Endothelial cell of umbilical vein (primary cell): Measurements from ENCODE around the gene RAB4A.

ENCODE experiments used
- EZH2 ChIP-seq: IDR thresholded peaks from 2 replicates; pipeline ENCODE4 v1.6.1; 2012; ENCODE audit warnings: borderline replicate concordance, low read depth, mild to moderate bottlenecking, moderate library complexity, low read length, inconsistent platforms; ENCODE audit not compliant: severe bottlenecking
- FOS ChIP-seq: IDR thresholded peaks from 2 replicates; pipeline ENCODE4 v1.6.1; 2011; ENCODE audit warnings: mild to moderate bottlenecking, low read length, moderate library complexity, borderline replicate concordance; ENCODE audit not compliant: insufficient read depth
- JUN ChIP-seq: IDR thresholded peaks from 2 replicates; pipeline ENCODE4 v1.6.1; 2011; ENCODE audit warnings: borderline replicate concordance, low read depth; ENCODE audit not compliant: insufficient read length, insufficient read depth
- MYC ChIP-seq: IDR thresholded peaks from one replicate; pipeline ENCODE4 v1.6.1; 2011; ENCODE audit warnings: mild to moderate bottlenecking, low read depth, low read length
- POLR2A ChIP-seq: IDR thresholded peaks from 2 replicates; pipeline ENCODE4 v1.6.1; 2012; ENCODE audit warnings: low read depth, mild to moderate bottlenecking, control low read depth, low read length
- POLR2AphosphoS5 ChIP-seq: IDR thresholded peaks from 2 replicates; pipeline ENCODE4 v1.6.1; 2012; ENCODE audit warnings: low read depth, mild to moderate bottlenecking, control low read depth, low read length, moderate library complexity; ENCODE audit not compliant: insufficient read depth
- TF ChIP-seq, protein P1 (sequence below), 2 donors: IDR thresholded peaks; 1 replicate in 1 of 2; 2 replicates in 1 of 2; pipeline ENCODE4 v1.5.1; 2011; ENCODE audit warnings: low read length in 2 of 2, mild to moderate bottlenecking in 2 of 2, moderate library complexity in 2 of 2, control low read depth in 1 of 2, inconsistent platforms in 1 of 2, low read depth in 1 of 2; ENCODE audit not compliant: insufficient read depth in 1 of 2; ENCODE audit errors: extremely low read depth in 1 of 2
- TF ChIP-seq, protein P2 (sequence below): IDR thresholded peaks from 2 replicates; pipeline ENCODE4 v1.6.1; 2011; ENCODE audit not compliant: insufficient read depth, insufficient read length

DNA sequence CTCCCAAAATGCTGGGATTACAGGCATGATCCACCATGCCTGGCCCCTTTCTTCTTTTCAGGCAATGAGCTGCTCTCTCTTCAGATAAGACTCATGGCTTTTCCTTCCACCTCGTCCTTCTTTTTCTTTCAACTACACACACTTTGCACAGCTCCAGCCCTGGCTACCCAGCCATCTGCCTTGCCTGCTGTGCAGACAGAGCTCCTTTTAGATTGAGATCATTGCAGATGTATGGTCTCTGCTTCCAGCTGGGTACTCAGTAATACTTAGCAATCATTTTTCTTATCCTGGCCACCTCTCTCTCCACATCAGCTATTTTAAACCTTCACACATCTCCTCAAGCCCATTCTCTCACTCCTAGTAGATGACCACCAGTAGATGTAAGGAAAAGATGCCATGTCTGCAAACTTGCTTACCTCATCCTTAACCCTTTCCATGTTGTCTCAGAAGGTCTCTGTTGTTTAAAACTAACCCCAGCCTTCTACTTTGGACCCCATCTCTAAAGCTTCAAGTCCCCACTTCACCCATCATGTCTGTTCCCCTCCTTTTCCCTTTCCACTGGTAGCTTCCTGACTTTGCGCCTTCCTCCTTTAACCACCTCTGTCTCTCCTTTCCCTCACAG, 7.3 kb downstream of the RAB4A start:
- TF ChIP-seq, protein P1, sequence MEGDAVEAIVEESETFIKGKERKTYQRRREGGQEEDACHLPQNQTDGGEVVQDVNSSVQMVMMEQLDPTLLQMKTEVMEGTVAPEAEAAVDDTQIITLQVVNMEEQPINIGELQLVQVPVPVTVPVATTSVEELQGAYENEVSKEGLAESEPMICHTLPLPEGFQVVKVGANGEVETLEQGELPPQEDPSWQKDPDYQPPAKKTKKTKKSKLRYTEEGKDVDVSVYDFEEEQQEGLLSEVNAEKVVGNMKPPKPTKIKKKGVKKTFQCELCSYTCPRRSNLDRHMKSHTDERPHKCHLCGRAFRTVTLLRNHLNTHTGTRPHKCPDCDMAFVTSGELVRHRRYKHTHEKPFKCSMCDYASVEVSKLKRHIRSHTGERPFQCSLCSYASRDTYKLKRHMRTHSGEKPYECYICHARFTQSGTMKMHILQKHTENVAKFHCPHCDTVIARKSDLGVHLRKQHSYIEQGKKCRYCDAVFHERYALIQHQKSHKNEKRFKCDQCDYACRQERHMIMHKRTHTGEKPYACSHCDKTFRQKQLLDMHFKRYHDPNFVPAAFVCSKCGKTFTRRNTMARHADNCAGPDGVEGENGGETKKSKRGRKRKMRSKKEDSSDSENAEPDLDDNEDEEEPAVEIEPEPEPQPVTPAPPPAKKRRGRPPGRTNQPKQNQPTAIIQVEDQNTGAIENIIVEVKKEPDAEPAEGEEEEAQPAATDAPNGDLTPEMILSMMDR (IDR thresholded peaks at IDR 0.05; ENCODE audit: extremely low read depth in 1 of 2, insufficient read depth in 1 of 2, low read depth in 1 of 2, low read length in 2 of 2), result no peak
- TF ChIP-seq, protein P2, sequence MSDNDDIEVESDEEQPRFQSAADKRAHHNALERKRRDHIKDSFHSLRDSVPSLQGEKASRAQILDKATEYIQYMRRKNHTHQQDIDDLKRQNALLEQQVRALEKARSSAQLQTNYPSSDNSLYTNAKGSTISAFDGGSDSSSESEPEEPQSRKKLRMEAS, result no peak
- TF ChIP-seq POLR2AphosphoS5 (no peak), POLR2A (no peak), JUN (no peak), FOS (no peak), EZH2 (no peak), MYC (no peak)
